ENCODE data around the gene KCTD17.
A peak's percentile ranks its signal among the peaks of the same experiment; 100 is the strongest.

DNA sequence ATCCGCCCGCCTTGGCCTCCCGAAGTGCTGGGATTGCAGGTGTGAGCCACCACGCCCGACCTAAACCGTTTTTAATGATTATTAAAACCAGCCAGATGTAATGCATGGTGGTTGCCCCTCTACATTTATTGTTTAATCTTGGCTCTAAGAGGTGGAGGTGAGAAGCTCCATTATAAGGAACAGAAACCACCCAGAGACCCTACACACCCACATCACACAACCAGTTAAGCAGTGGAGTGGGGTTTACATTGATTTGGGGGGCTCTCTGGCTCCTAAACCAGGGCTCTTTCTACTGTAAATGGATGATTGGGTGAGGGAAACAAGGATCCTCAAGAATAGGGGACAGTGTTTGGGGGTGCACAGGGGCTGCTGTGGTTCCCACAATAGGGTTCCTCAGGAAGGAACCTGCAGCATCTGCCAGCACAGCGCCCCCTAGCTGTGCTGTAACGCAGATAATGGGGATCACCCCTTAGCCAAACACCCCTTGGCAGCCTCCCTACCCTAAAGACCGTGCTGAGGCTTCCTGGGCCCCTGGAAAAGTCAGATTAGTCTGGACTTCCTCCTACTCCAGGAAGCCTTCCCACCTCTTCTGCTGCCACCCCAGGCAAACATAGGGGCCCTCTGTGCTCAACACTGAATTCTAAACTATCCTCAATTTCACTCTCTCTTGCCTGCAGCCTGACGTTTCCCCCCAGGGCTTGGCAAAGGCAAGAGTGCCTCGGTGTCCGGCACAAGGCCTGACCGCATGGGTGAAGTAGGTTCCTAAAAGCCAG is 29.6 kb upstream of the KCTD17 start:
- TF ChIP-seq, protein P1, sequence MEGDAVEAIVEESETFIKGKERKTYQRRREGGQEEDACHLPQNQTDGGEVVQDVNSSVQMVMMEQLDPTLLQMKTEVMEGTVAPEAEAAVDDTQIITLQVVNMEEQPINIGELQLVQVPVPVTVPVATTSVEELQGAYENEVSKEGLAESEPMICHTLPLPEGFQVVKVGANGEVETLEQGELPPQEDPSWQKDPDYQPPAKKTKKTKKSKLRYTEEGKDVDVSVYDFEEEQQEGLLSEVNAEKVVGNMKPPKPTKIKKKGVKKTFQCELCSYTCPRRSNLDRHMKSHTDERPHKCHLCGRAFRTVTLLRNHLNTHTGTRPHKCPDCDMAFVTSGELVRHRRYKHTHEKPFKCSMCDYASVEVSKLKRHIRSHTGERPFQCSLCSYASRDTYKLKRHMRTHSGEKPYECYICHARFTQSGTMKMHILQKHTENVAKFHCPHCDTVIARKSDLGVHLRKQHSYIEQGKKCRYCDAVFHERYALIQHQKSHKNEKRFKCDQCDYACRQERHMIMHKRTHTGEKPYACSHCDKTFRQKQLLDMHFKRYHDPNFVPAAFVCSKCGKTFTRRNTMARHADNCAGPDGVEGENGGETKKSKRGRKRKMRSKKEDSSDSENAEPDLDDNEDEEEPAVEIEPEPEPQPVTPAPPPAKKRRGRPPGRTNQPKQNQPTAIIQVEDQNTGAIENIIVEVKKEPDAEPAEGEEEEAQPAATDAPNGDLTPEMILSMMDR (conservative IDR thresholded peaks at IDR 0.05; ENCODE audit: low read length): peak; percentile 95
- TF ChIP-seq EZH2phosphoT487 (IDR thresholded peaks at IDR 0.05; ENCODE audit: borderline replicate concordance): no peak

Measured in Loucy (cell line).